Kasumi-1 (cell line): ENCODE data around the gene ADGB.

ENCODE experiments used
- DNase-seq, 2 experiments: peaks; one replicate each; lab custom pipeline; 2025; lab: John Stamatoyannopoulos, UW

Gene ADGB

GRCh38 chr6:146861029-146861563, 262.3 kb downstream of the ADGB start:
- no peak for DNase-seq

- DNase-seq, result no peak
Measured at GRCh38 chr6:146861716-146862115, 262.9 kb downstream of the ADGB start.

GRCh38 chr6:146862508-146862919, 263.7 kb downstream of the ADGB start:
- no peak for DNase-seq

GRCh38 chr6:146864300-146864699, 265.5 kb downstream of the ADGB start:
- no peak for DNase-seq

GRCh38 chr6:146864885-146865284, 266.1 kb downstream of the ADGB start:
- no peak for DNase-seq
